ENCODE data around the gene GABRQ.
"Not testable (repeated sequence)": the region's sequence is repeated elsewhere in the genome, so short reads cannot be mapped to it uniquely, and the experiment has no call there.

GABRQ gene

GRCh38 chrX:152656087-152656486 is 18.4 kb downstream of the GABRQ start:
- in situ Hi-C loops (cut with MboI; ENCODE audit: low sequenced_read_pairs) = no loop called here

DNA sequence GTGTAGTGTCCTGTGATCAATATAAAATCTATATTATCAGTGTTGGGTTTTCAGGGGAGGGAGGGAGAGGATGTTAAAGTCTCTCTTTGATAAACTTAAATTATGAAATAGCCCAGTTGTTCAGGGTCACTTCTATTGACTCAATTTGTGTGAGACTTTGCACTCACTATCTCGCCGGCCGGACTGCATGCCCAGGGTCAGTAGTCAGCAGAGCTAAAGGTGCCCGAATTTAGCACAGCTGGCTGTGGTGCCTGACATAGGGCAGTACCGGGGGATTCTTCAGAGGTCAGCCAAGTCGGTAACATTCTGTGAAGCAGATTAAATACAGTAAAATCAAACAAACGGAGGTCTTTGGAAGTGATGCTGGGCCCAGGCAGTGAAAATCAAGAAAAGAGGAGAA is 19.2 kb downstream of the GABRQ start:
- in situ Hi-C loops (cut with MboI; ENCODE audit: low sequenced_read_pairs) = no loop called here

GRCh38 chrX:152658302-152658701 is 20.6 kb downstream of the GABRQ start:
- in situ Hi-C loops (cut with MboI; ENCODE audit: low sequenced_read_pairs) = no loop called here

GRCh38 chrX:152663086-152663485 is 25.4 kb downstream of the GABRQ start:
- in situ Hi-C loops (cut with MboI; ENCODE audit: low sequenced_read_pairs) = no loop called here

DNA sequence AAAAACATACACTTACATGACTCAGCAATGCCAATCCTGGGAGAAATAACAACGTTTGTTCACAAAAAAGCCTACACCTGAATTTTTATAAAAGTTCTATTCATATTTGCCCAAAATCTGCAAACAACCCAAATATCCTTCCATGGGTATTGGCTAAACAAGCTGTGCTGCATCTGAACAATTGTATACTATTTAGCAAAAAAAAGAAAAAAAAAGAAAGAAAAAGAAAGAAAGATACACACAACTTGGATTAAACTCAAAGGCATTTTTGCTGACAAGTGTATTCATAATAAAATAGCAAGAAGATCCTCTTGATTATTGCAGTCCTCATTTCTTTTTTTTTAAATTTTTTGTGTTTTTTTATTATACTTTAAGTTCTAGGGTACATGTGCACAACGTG is 36.4 kb downstream of the GABRQ start:
- in situ Hi-C loops (cut with MboI; ENCODE audit: low sequenced_read_pairs) = no loop called here

- in situ Hi-C loops (cut with MboI; ENCODE audit: low sequenced_read_pairs) = not testable (repeated sequence)
These were observed 37.0 kb downstream of the GABRQ start for GRCh38 chrX:152674652-152675051.

DNA sequence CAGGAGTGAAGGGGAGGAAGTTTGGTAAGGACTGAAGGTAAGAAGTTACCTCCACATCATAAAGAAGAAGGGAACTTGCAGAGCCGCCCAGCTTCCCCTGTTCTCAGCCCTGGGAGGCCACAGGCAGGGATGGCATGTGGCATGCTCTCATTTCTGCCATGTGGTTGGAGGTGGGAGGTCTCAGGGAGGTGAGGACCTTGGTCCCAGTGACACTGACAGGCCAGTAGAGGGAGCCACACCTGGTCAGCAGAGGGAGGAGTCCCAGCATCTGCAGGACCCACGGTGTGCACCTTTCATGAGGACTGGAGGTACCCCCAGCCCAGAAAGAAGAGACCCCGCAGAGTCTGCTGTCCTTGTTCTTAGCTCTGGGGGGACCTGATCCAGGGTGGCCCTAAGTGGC is 43.3 kb downstream of the GABRQ start:
- in situ Hi-C loops (cut with MboI; ENCODE audit: low sequenced_read_pairs) = not testable (repeated sequence)

- in situ Hi-C loops (cut with MboI; ENCODE audit: low sequenced_read_pairs) = not testable (repeated sequence)
These were observed 60.5 kb downstream of the GABRQ start, which contains the start of gene MAGEA3 for GRCh38 chrX:152697952-152698931. MAGEA3 (plus strand) TSS chrX:152698794; CDS start chrX:152700833, 2,039 bp downstream.

DNA sequence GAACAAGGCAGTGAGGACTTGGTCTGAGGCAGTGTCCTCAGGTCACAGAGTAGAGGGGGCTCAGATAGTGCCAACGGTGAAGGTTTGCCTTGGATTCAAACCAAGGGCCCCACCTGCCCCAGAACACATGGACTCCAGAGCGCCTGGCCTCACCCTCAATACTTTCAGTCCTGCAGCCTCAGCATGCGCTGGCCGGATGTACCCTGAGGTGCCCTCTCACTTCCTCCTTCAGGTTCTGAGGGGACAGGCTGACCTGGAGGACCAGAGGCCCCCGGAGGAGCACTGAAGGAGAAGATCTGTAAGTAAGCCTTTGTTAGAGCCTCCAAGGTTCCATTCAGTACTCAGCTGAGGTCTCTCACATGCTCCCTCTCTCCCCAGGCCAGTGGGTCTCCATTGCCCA is 62.7 kb downstream of the GABRQ start:
- in situ Hi-C loops (cut with MboI; ENCODE audit: low sequenced_read_pairs) = not testable (repeated sequence)

GRCh38 chrX:152706500-152706899 is 68.8 kb downstream of the GABRQ start:
- in situ Hi-C loops (cut with MboI; ENCODE audit: low sequenced_read_pairs) = not testable (repeated sequence)

Data from HL-60/S4 treated with retinoic acid at 250 ng/mL for 4 days and 3 days (cell line).